SK-N-SH (cell line): ENCODE results near the gene IL18. TPM values are rescaled to one million over a fixed set of nuclear protein-coding genes. Genes with fewer than 3 reads are reported as not detected.

Experiments
- CTCF ChIA-PET: fragments of 300-600, 350-600 bp; formaldehyde crosslinking; extraction: SDS; loops from one replicate; lab custom pipeline; 2021; lab: Yijun Ruan, JAX
- POLR2A ChIA-PET: fragments of 350-600 bp; sonication (Branson Sonifier 250); formaldehyde crosslinking; extraction: SDS; loops from one replicate; lab custom pipeline; 2020; ENCODE audit warnings: antibody characterized with exemption, inconsistent platforms; lab: Yijun Ruan, JAX
- DNase-seq: peaks from one replicate; pipeline ENCODE4 v3.0.0; 2012
- H2AFZ ChIP-seq: fragments of 200-600 bp; sonication (generic); 2 replicates; pipeline ENCODE4 v1.8.1; 2016; ENCODE audit warnings: antibody characterized with exemption, mild to moderate bottlenecking, low read depth
- H3F3A ChIP-seq: fragments of 200-600 bp; sonication (generic); replicated peaks from 2 replicates; pipeline ENCODE3; 2016; ENCODE audit warnings: antibody characterized with exemption, mild to moderate bottlenecking; ENCODE audit not compliant: insufficient read depth
- H3K27ac ChIP-seq, 2 experiments: fragments of 200-500 bp in 1 of 2; fragments of 200-600 bp in 1 of 2; sonication (Bioruptor generic) in 1 of 2; sonication (generic), shearing (Covaris generic) in 1 of 2; 2 replicates each; pipeline versions ENCODE4 v1.5.1 to v1.6.1; 2014 to 2016; ENCODE audit warnings: low read depth in 2 of 2, inconsistent platforms in 1 of 2, low read length in 1 of 2, mild to moderate bottlenecking in 1 of 2, mixed read lengths in 1 of 2
- H3K27me3 ChIP-seq: fragments of 200-600 bp; sonication (generic), shearing (Covaris generic); 2 replicates; pipeline ENCODE4 v1.6.1; 2016; ENCODE audit warnings: mixed run types; ENCODE audit not compliant: insufficient read depth
- H3K36me3 ChIP-seq, 2 experiments: fragments of 200-500 bp in 1 of 2; fragments of 200-600 bp in 1 of 2; sonication (Bioruptor generic) in 1 of 2; sonication (generic) in 1 of 2; replicated peaks in 1 of 2; 2 replicates each; pipeline versions ENCODE3 to v1.5.1; 2014 to 2016; ENCODE audit warnings: low read length in 1 of 2, mild to moderate bottlenecking in 1 of 2; ENCODE audit not compliant: insufficient read depth in 2 of 2, control insufficient read depth in 1 of 2
- H3K4me1 ChIP-seq, 2 experiments: fragments of 200-500 bp in 1 of 2; fragments of 200-600 bp in 1 of 2; sonication (Bioruptor generic) in 1 of 2; sonication (generic), shearing (Covaris generic) in 1 of 2; 2 replicates each; pipeline versions ENCODE4 v1.5.1 to v1.6.1; 2014 to 2016; ENCODE audit warnings: low read depth in 1 of 2, low read length in 1 of 2, mixed run types in 1 of 2; ENCODE audit not compliant: insufficient read depth in 2 of 2, control insufficient read depth in 1 of 2
- H3K4me2 ChIP-seq: fragments of 200-600 bp; sonication (generic), shearing (Covaris generic); 2 replicates; pipeline ENCODE4 v1.6.1; 2017; ENCODE audit warnings: mixed run types
- H3K4me3 ChIP-seq, 2 experiments: fragments of 200-500 bp in 1 of 2; fragments of 200-600 bp in 1 of 2; sonication (Bioruptor generic) in 1 of 2; sonication (generic), shearing (Covaris generic) in 1 of 2; 2 replicates each; pipeline versions ENCODE4 v1.5.1 to v1.8.1; 2014 to 2016; ENCODE audit warnings: low read depth in 2 of 2, inconsistent platforms in 1 of 2, low read length in 1 of 2, mild to moderate bottlenecking in 1 of 2, mixed read lengths in 1 of 2, moderate library complexity in 1 of 2
- H3K79me2 ChIP-seq: fragments of 200-600 bp; sonication (generic); 2 replicates; pipeline ENCODE4 v1.8.1; 2017; ENCODE audit warnings: mild to moderate bottlenecking; ENCODE audit not compliant: insufficient read depth
- H3K9ac ChIP-seq: fragments of 200-600 bp; sonication (generic); 2 replicates; pipeline ENCODE4 v1.6.1; 2017; ENCODE audit warnings: mixed run types
- H3K9me2 ChIP-seq: fragments of 200-600 bp; sonication (generic); 2 replicates; pipeline ENCODE4 v1.6.1; 2017; ENCODE audit warnings: mixed run types
- H3K9me3 ChIP-seq: fragments of 200-600 bp; sonication (generic); 2 replicates; pipeline ENCODE4 v1.6.1; 2017; ENCODE audit warnings: mixed run types, mild to moderate bottlenecking, moderate library complexity
- H4K20me1 ChIP-seq: fragments of 200-600 bp; sonication (generic); 2 replicates; pipeline ENCODE4 v1.6.1; 2017; ENCODE audit warnings: mild to moderate bottlenecking, mixed run types; ENCODE audit not compliant: insufficient read depth
- CHD2 ChIP-seq: fragments of 150-350 bp; IDR thresholded peaks from 2 replicates; pipeline ENCODE4 v1.6.1; 2018; ENCODE audit warnings: low read length; ENCODE audit not compliant: partially characterized antibody
- CTCF ChIP-seq: fragments of 200-600 bp; sonication (generic); IDR thresholded peaks from 2 replicates; pipeline ENCODE4 v1.6.1; 2017; ENCODE audit warnings: antibody characterized with exemption, mild to moderate bottlenecking, moderate library complexity
- ELF1 ChIP-seq: IDR thresholded peaks from 2 replicates; pipeline ENCODE4 v1.4.0; 2012
- FOSL2 ChIP-seq: IDR thresholded peaks from 2 replicates; pipeline ENCODE4 v1.4.0; 2012; ENCODE audit warnings: low read depth, mild to moderate bottlenecking, moderate library complexity, borderline replicate concordance
- FOXJ3 ChIP-seq: sonication (generic); formaldehyde crosslinking; IDR thresholded peaks from 2 replicates; pipeline ENCODE4 v1.5.1; 2020; ENCODE audit warnings: mild to moderate bottlenecking, missing genetic modification reagents
- GATA2 ChIP-seq: sonication (generic); formaldehyde crosslinking; IDR thresholded peaks from 2 replicates; pipeline ENCODE4 v1.5.0; 2020; ENCODE audit warnings: mild to moderate bottlenecking, missing genetic modification reagents
- MAX ChIP-seq: IDR thresholded peaks from 2 replicates; pipeline ENCODE4 v1.4.0; 2012; ENCODE audit warnings: low read depth
- MEF2A ChIP-seq: IDR thresholded peaks from 2 replicates; pipeline ENCODE4 v1.4.0; 2012; ENCODE audit warnings: low read depth, borderline replicate concordance
- MXI1 ChIP-seq: IDR thresholded peaks from 2 replicates; pipeline ENCODE4 v1.6.1; 2012; ENCODE audit warnings: mild to moderate bottlenecking, low read depth, low read length, improper control_type of control experiment
- NRF1 ChIP-seq: IDR thresholded peaks from 2 replicates; pipeline ENCODE4 v1.6.1; 2012; ENCODE audit warnings: low read depth, mild to moderate bottlenecking, low read length
- POLR2AphosphoS5 ChIP-seq: IDR thresholded peaks from 2 replicates; pipeline ENCODE4 v1.6.1; 2012; ENCODE audit warnings: low read depth, low read length
- REST ChIP-seq: IDR thresholded peaks from 2 replicates; pipeline ENCODE4 v1.6.1; 2012; ENCODE audit warnings: mild to moderate bottlenecking, low read depth, low read length, moderate library complexity
- RXRA ChIP-seq: IDR thresholded peaks from 2 replicates; pipeline ENCODE4 v1.4.0; 2012; ENCODE audit warnings: low read depth, mild to moderate bottlenecking, borderline replicate concordance
- SIN3A ChIP-seq: IDR thresholded peaks from 2 replicates; pipeline ENCODE4 v1.6.1; 2012; ENCODE audit warnings: low read depth, mild to moderate bottlenecking, low read length, moderate library complexity, borderline replicate concordance
- TEAD4 ChIP-seq: IDR thresholded peaks from 2 replicates; pipeline ENCODE4 v1.4.0; 2012; ENCODE audit warnings: mild to moderate bottlenecking, borderline replicate concordance; ENCODE audit not compliant: insufficient read depth
- YY1 ChIP-seq: IDR thresholded peaks from 2 replicates; pipeline ENCODE4 v1.4.0; 2012; ENCODE audit warnings: low read depth, mild to moderate bottlenecking
- ZBTB33 ChIP-seq: IDR thresholded peaks from 2 replicates; pipeline ENCODE4 v1.4.0; 2012; ENCODE audit warnings: low read depth, borderline replicate concordance
- WGBS: methylation state at CpG from one replicate; pipeline ENCODE4 v1.1.6; 2017; ENCODE audit warnings: low lambda C conversion rate; 5-methylcytosine and 5-hydroxymethylcytosine counted together
- polyA plus RNA-seq, 3 experiments: library from polyadenylated mRNA; depleted of rRNA; stranded (reverse); fragments of >200 nt; gene quantifications; 2 replicates each; pipeline ENCODE4 v1.2.3, GENCODE V29; 2012

Gene IL18
- polyA plus RNA-seq, 1 of the 3 experiments (the other 2 are of a cell fraction): 0.28 TPM

GRCh38 chr11:112103446-112103845, 60.4 kb downstream of the IL18 start:
- no peaks in the 10 kb centered on the region for H3F3A ChIP-seq
- no peaks in the 10 kb centered on the region for H3K4me1 ChIP-seq
- ChIA-PET CTCF (interaction anchor here (1.5 to 3.3 kb wide), 2 partner anchors 10 to 177 kb away, joined by 3 to 25 read pairs; no protein-coding TSS in a partner anchor), POLR2A (no interaction called here)
- no peaks in the 10 kb centered on the region for H3K9me2 ChIP-seq
- H3K4me2 ChIP-seq: no peak overlapping the region
- no peak overlapping the region for H3K27ac ChIP-seq
- no peaks in the 10 kb centered on the region for H4K20me1 ChIP-seq
- no peaks in the 10 kb centered on the region; the same call in 1 of the 2 replicates for H3K79me2 ChIP-seq
- H3K9me3 ChIP-seq: no peaks in the 10 kb centered on the region
- TF ChIP-seq CHD2: no peak
- TF ChIP-seq FOXJ3 (CRISPR knock-in tag): no peak
- no peak for TF ChIP-seq POLR2AphosphoS5
- TF ChIP-seq MAX: no peak
- TF ChIP-seq MXI1: no peak
- no peak for TF ChIP-seq ZBTB33
- no peak for TF ChIP-seq FOSL2
- TF ChIP-seq RXRA: no peak
- TF ChIP-seq GATA2 (CRISPR knock-in tag): no peak
- no peak for TF ChIP-seq YY1
- no peak for TF ChIP-seq SIN3A
- TF ChIP-seq TEAD4: no peak
- no peak for TF ChIP-seq REST
- TF ChIP-seq NRF1: no peak
- no peak for TF ChIP-seq MEF2A
- no peak for TF ChIP-seq ELF1
- TF ChIP-seq CTCF: no peak
- 95% methylated on average over 5 of the region's 6 CpGs for WGBS
- no peak overlapping the region for H3K9ac ChIP-seq
- no peaks in the 10 kb centered on the region for H3K27me3 ChIP-seq
- no peak overlapping the region for H2AFZ ChIP-seq
- H3K4me3 ChIP-seq: no peak overlapping the region
- no peaks in the 10 kb centered on the region for H3K36me3 ChIP-seq
- no peak for DNase-seq
